Liver (tissue), 9 donors: Measurements from ENCODE around the gene IQCE. TPM values are rescaled to one million over a fixed set of nuclear protein-coding genes. Genes with fewer than 3 reads are reported as not detected.

Experiments used
- DNase-seq: peaks from one replicate; pipeline ENCODE4 v3.0.0-alpha.2; 2017; ENCODE audit warnings: low spot score
- H3K27ac ChIP-seq, 2 donors: one replicate each; pipeline ENCODE4 v1.7.0; 2013; ENCODE audit warnings: inconsistent platforms in 2 of 2, low read length in 2 of 2, control low read depth in 1 of 2, low read depth in 1 of 2, mild to moderate bottlenecking in 1 of 2
- H3K27me3 ChIP-seq, 4 donors: one replicate each; pipeline versions ENCODE4 v1.6.1 to v1.7.0; 2013; ENCODE audit warnings: low read length in 3 of 4, inconsistent platforms in 1 of 4, mild to moderate bottlenecking in 1 of 4, moderate library complexity in 1 of 4; ENCODE audit not compliant: control insufficient read depth in 4 of 4, insufficient read depth in 4 of 4
- H3K36me3 ChIP-seq, 4 donors: one replicate each; pipeline versions ENCODE4 v1.6.1 to v1.7.0; 2013; ENCODE audit warnings: low read length in 3 of 4, mild to moderate bottlenecking in 3 of 4, low read depth in 1 of 4, moderate library complexity in 1 of 4; ENCODE audit not compliant: control insufficient read depth in 4 of 4, insufficient read depth in 3 of 4
- H3K4me1 ChIP-seq, 4 donors: one replicate each; pipeline versions ENCODE4 v1.6.1 to v1.7.0; 2013; ENCODE audit warnings: low read length in 3 of 4, mild to moderate bottlenecking in 3 of 4, moderate library complexity in 1 of 4; ENCODE audit not compliant: control insufficient read depth in 4 of 4, insufficient read depth in 4 of 4
- H3K4me3 ChIP-seq, 3 donors: one replicate each; pipeline versions ENCODE4 v1.6.1 to v1.7.0; 2013; ENCODE audit warnings: low read length in 3 of 3, control low read depth in 1 of 3, low read depth in 1 of 3, mild to moderate bottlenecking in 1 of 3
- H3K9ac ChIP-seq, 2 donors: one replicate each; pipeline ENCODE4 v1.7.0; 2013; ENCODE audit warnings: low read length in 2 of 2, mild to moderate bottlenecking in 2 of 2, moderate library complexity in 2 of 2, control low read depth in 1 of 2, low read depth in 1 of 2
- H3K9me3 ChIP-seq, 4 donors: one replicate each; pipeline versions ENCODE4 v1.6.1 to v1.7.0; 2013; ENCODE audit warnings: low read length in 3 of 4; ENCODE audit not compliant: control insufficient read depth in 4 of 4
- ATF3 ChIP-seq: IDR thresholded peaks from 2 replicates; pipeline ENCODE4 v1.6.1; 2016; ENCODE audit warnings: antibody characterized with exemption
- CTCF ChIP-seq: fragments of 150-350 bp; IDR thresholded peaks from 2 replicates; pipeline ENCODE4 v1.5.1; 2017; ENCODE audit warnings: improper control_type of control experiment, low read depth, low read length; ENCODE audit not compliant: missing input control
- EGR1 ChIP-seq, 2 donors: IDR thresholded peaks; 2 replicates each; pipeline ENCODE4 v1.6.1; 2016 to 2018; ENCODE audit warnings: antibody characterized with exemption in 2 of 2, low read depth in 2 of 2
- FOXA1 ChIP-seq: IDR thresholded peaks from 2 replicates; pipeline ENCODE4 v1.6.1; 2016; ENCODE audit warnings: antibody characterized with exemption
- GABPA ChIP-seq, 2 donors: IDR thresholded peaks in 1 of 2; conservative IDR thresholded peaks in 1 of 2; 2 replicates each; pipeline ENCODE4 v1.6.1; 2016; ENCODE audit warnings: antibody characterized with exemption in 2 of 2, mild to moderate bottlenecking in 1 of 2, moderate library complexity in 1 of 2
- HNF4A ChIP-seq, 2 donors: conservative IDR thresholded peaks; 2 replicates each; pipeline ENCODE4 v1.6.1; 2016; ENCODE audit warnings: antibody characterized with exemption in 2 of 2, mild to moderate bottlenecking in 2 of 2
- HNF4G ChIP-seq: IDR thresholded peaks from 2 replicates; pipeline ENCODE4 v1.6.1; 2016; ENCODE audit warnings: antibody characterized with exemption
- JUND ChIP-seq, 2 donors: IDR thresholded peaks; 2 replicates each; pipeline ENCODE4 v1.6.1; 2016; ENCODE audit warnings: antibody characterized with exemption in 2 of 2
- MAX ChIP-seq: IDR thresholded peaks from 2 replicates; pipeline ENCODE4 v1.6.1; 2016; ENCODE audit warnings: antibody characterized with exemption
- RAD21 ChIP-seq, 2 donors: IDR thresholded peaks; 2 replicates each; pipeline ENCODE4 v1.6.1; 2016; ENCODE audit warnings: antibody characterized with exemption in 2 of 2, mild to moderate bottlenecking in 2 of 2
- REST ChIP-seq: IDR thresholded peaks from 2 replicates; pipeline ENCODE4 v1.6.1; 2016; ENCODE audit warnings: antibody characterized with exemption, mild to moderate bottlenecking
- SP1 ChIP-seq: IDR thresholded peaks from 2 replicates; pipeline ENCODE4 v1.6.1; 2018; ENCODE audit warnings: antibody characterized with exemption, mild to moderate bottlenecking
- TAF1 ChIP-seq: conservative IDR thresholded peaks from 2 replicates; pipeline ENCODE4 v1.6.1; 2016; ENCODE audit warnings: antibody characterized with exemption, mild to moderate bottlenecking
- YY1 ChIP-seq: IDR thresholded peaks from 2 replicates; pipeline ENCODE4 v1.6.1; 2016; ENCODE audit warnings: antibody characterized with exemption, mild to moderate bottlenecking
- ZBTB33 ChIP-seq: IDR thresholded peaks from 2 replicates; pipeline ENCODE4 v1.6.1; 2016; ENCODE audit warnings: antibody characterized with exemption
- WGBS: extraction: QIAGEN DNeasy Blood & Tissue Kit; methylation state at CpG from one replicate; pipeline ENCODE4 v1.1.7; 2013; 5-methylcytosine and 5-hydroxymethylcytosine counted together
- polyA plus RNA-seq, 2 donors: library from polyadenylated mRNA; stranded (reverse) in 1 of 2; unstranded in 1 of 2; fragments of 200-250 nt in 1 of 2; fragments of >200 nt in 1 of 2; fragmentation: Nextera tagmentation in 1 of 2; extraction: Ambion mirVana in 1 of 2; gene quantifications; one replicate each; pipeline versions ENCODE4 v1.2.1 to v1.2.3, GENCODE V29; 2013 to 2015
- total RNA-seq, 2 donors: library from RNA; depleted of rRNA; stranded (reverse); fragments of >200 nt; gene quantifications; one replicate each; pipeline ENCODE4 v1.2.3, GENCODE V29; 2014
- donor health status: healthy.
- donor health status: healthy.
- donor health status: healthy.
- donor health status: healthy.
- donor health status: healthy.

IQCE gene
- total and polyA plus RNA-seq, 4 donors: 2.1 to 5.9 (median 3.6) TPM

GRCh38 chr7:2658941-2659340 lies 100.2 kb downstream of the IQCE start:
- no peaks in the 10 kb centered on the region for H3K27me3 ChIP-seq
- no peak for DNase-seq
- no peak overlapping the region for H3K9ac ChIP-seq
- no peaks in the 10 kb centered on the region for H3K9me3 ChIP-seq
- no peak for TF ChIP-seq HNF4G
- TF ChIP-seq CTCF: no peak
- no peak for TF ChIP-seq EGR1 (IDR thresholded peaks at IDR 0.05; ENCODE audit: low read depth in 2 of 2)
- no peak for TF ChIP-seq TAF1
- no peak for TF ChIP-seq RAD21 (IDR thresholded peaks at IDR 0.05)
- no peak for TF ChIP-seq HNF4A (conservative IDR thresholded peaks at IDR 0.05)
- TF ChIP-seq YY1: no peak
- H3K36me3 ChIP-seq: peaks cover 0 to 11% (median 4%) of the 10 kb centered on the region in 4 donors
- 96% methylated on average over 15 of the region's 15 CpGs for WGBS
- H3K4me3 ChIP-seq: no peak overlapping the region
- peaks cover 13 to 33% (median 23%) of the 10 kb centered on the region in 4 donors for H3K4me1 ChIP-seq
- no peak overlapping the region for H3K27ac ChIP-seq

- Histone ChIP-seq H3K27me3 (no peaks in the 10 kb centered on the region), H3K27ac (no peak overlapping the region), H3K36me3 (peaks cover 0 to 11% (median 4%) of the 10 kb centered on the region in 4 donors), H3K9ac (no peak overlapping the region), H3K9me3 (no peaks in the 10 kb centered on the region), H3K4me1 (peaks cover 15 to 40% (median 28%) of the 10 kb centered on the region in 4 donors), H3K4me3 (no peak overlapping the region)
- 94% methylated on average over 36 of the region's 36 CpGs for WGBS
- TF ChIP-seq HNF4G (no peak), ZBTB33 (no peak), REST (no peak), CTCF (no peak), JUND (IDR thresholded peaks at IDR 0.05) (no peak), GABPA (IDR thresholded peaks at IDR 0.05 in 1 of 2, conservative IDR thresholded peaks at IDR 0.05 in 1 of 2) (no peak), FOXA1 (no peak), SP1 (no peak), YY1 (no peak), EGR1 (IDR thresholded peaks at IDR 0.05; ENCODE audit: low read depth in 2 of 2) (no peak), ATF3 (no peak), MAX (no peak)
- no peak for DNase-seq
These were observed 101.0 kb downstream of the IQCE start for GRCh38 chr7:2659556-2660358.
